BE2C (cell line): ENCODE measurements around the gene PDCD1LG2.

Experiments
- DNase-seq: peaks from one replicate; pipeline ENCODE4 v3.0.0-alpha.2; 2020
- H3K27me3 ChIP-seq: fragments of 250-450 bp; sonication (Bioruptor Pico); 2 replicates; pipeline ENCODE4 v1.5.1; 2020; ENCODE audit warnings: mild to moderate bottlenecking
- H3K36me3 ChIP-seq: fragments of 250-450 bp; sonication (Bioruptor Pico); 2 replicates; pipeline ENCODE4 v1.5.1; 2020; ENCODE audit warnings: mild to moderate bottlenecking
- H3K4me1 ChIP-seq: fragments of 250-450 bp; sonication (Bioruptor Pico); 2 replicates; pipeline ENCODE4 v1.5.1; 2020
- H3K4me3 ChIP-seq: 2 replicates; pipeline ENCODE4 v1.5.1; 2011; ENCODE audit warnings: low read depth, low read length
- H3K9me3 ChIP-seq: fragments of 250-450 bp; sonication (Bioruptor Pico); 2 replicates; pipeline ENCODE4 v1.5.1; 2020
- CTCF ChIP-seq: IDR thresholded peaks from 2 replicates; pipeline ENCODE4 v1.5.1; 2012; ENCODE audit warnings: mild to moderate bottlenecking, low read depth, low read length

PDCD1LG2 gene

GRCh38 chr9:5509573-5509972 is 758 bp upstream of the PDCD1LG2 start:
- no peaks in the 10 kb centered on the region for H3K36me3 ChIP-seq
- TF ChIP-seq CTCF, result no peak
- peaks cover 11% of the 10 kb centered on the region for H3K4me1 ChIP-seq
- H3K27me3 ChIP-seq, result no peaks in the 10 kb centered on the region
- no peak overlapping the region for H3K4me3 ChIP-seq
- H3K9me3 ChIP-seq, result no peaks in the 10 kb centered on the region
- no peak for DNase-seq

- Histone ChIP-seq H3K36me3 (no peaks in the 10 kb centered on the region), H3K4me1 (peaks cover 11% of the 10 kb centered on the region), H3K9me3 (no peaks in the 10 kb centered on the region), H3K27me3 (no peaks in the 10 kb centered on the region), H3K4me3 (no peak overlapping the region)
- peak; percentile 29 for DNase-seq
- no peak for TF ChIP-seq CTCF
These were observed 658 bp downstream of the PDCD1LG2 start for GRCh38 chr9:5510989-5511388.

- no peak overlapping the region for H3K4me3 ChIP-seq
- no peak for TF ChIP-seq CTCF
- H3K27me3 ChIP-seq, result no peaks in the 10 kb centered on the region
- peaks cover 11% of the 10 kb centered on the region for H3K4me1 ChIP-seq
- no peaks in the 10 kb centered on the region for H3K9me3 ChIP-seq
- H3K36me3 ChIP-seq, result no peaks in the 10 kb centered on the region
- no peak for DNase-seq
These were observed 1.1 kb downstream of the PDCD1LG2 start for GRCh38 chr9:5511476-5511875.

GRCh38 chr9:5511935-5512580 is 1.7 kb downstream of the PDCD1LG2 start:
- no peak for TF ChIP-seq CTCF
- Histone ChIP-seq H3K4me3 (no peak overlapping the region), H3K27me3 (no peaks in the 10 kb centered on the region), H3K4me1 (peaks cover 11% of the 10 kb centered on the region), H3K36me3 (no peaks in the 10 kb centered on the region), H3K9me3 (no peaks in the 10 kb centered on the region)
- no peak for DNase-seq

GRCh38 chr9:5512658-5513452 is 2.5 kb downstream of the PDCD1LG2 start:
- no peaks in the 10 kb centered on the region for H3K36me3 ChIP-seq
- no peaks in the 10 kb centered on the region for H3K9me3 ChIP-seq
- TF ChIP-seq CTCF, result no peak
- no peak overlapping the region for H3K4me3 ChIP-seq
- no peaks in the 10 kb centered on the region for H3K27me3 ChIP-seq
- peaks cover 11% of the 10 kb centered on the region for H3K4me1 ChIP-seq
- DNase-seq, result no peak
